Brain microvascular endothelial cell (primary cell): ENCODE measurements around the gene MTCH1.
A peak's percentile ranks its signal among the peaks of the same experiment; 100 is the strongest.

Source experiments
- DNase-seq: peaks from one replicate; pipeline ENCODE4 v3.0.0-alpha.2; 2020
- H3K27ac ChIP-seq: fragments of 250-450 bp; sonication (Bioruptor Pico); 2 replicates; pipeline ENCODE4 v1.5.1; 2020; ENCODE audit warnings: mild to moderate bottlenecking, moderate library complexity
- H3K27me3 ChIP-seq: fragments of 250-450 bp; sonication (Bioruptor Pico); replicated peaks from 2 replicates; pipeline ENCODE4 v1.5.1; 2020; ENCODE audit warnings: mild to moderate bottlenecking
- H3K36me3 ChIP-seq: fragments of 250-450 bp; sonication (Bioruptor Pico); replicated peaks from 2 replicates; pipeline ENCODE4 v1.5.1; 2020; ENCODE audit warnings: mild to moderate bottlenecking
- H3K4me3 ChIP-seq: 2 replicates; pipeline ENCODE4 v1.5.1; 2011; ENCODE audit warnings: low read depth, mild to moderate bottlenecking, control low read depth, low read length, moderate library complexity
- CTCF ChIP-seq: IDR thresholded peaks from 2 replicates; pipeline ENCODE4 v1.5.1; 2011; ENCODE audit warnings: low read depth, mild to moderate bottlenecking, moderate library complexity, low read length, control low read depth, inconsistent platforms; ENCODE audit errors: missing control alignments
- in situ Hi-C: cut with HindIII; loops from 2 replicates; pipeline ENCODE4 v1.10.0; 2017; ENCODE audit warnings: low sequenced_read_pairs, low pct_ligation_motif_present

MTCH1 gene

GRCh38 chr6:36926708-36927513 is 59.1 kb downstream of the MTCH1 start:
- Histone ChIP-seq H3K27me3 (no peaks in the 10 kb centered on the region), H3K36me3 (no peaks in the 10 kb centered on the region), H3K4me3 (no peak overlapping the region), H3K27ac (peak overlapping the region; percentile 43)
- in situ Hi-C loops = no loop called here
- DNase-seq = no peak
- TF ChIP-seq CTCF = no peak

- no peak overlapping the region for H3K4me3 ChIP-seq
- no peak overlapping the region for H3K27ac ChIP-seq
- in situ Hi-C loops = no loop called here
- H3K36me3 ChIP-seq = peaks cover 2% of the 10 kb centered on the region
- no peak for DNase-seq
- H3K27me3 ChIP-seq = no peaks in the 10 kb centered on the region
- no peak for TF ChIP-seq CTCF
Measured at GRCh38 chr6:36925809-36926208, 60.2 kb downstream of the MTCH1 start.

- no peak overlapping the region for H3K27ac ChIP-seq
- no peak for DNase-seq
- TF ChIP-seq CTCF = no peak
Measured at GRCh38 chr6:36924778-36925374, 61.1 kb downstream of the MTCH1 start.

DNA sequence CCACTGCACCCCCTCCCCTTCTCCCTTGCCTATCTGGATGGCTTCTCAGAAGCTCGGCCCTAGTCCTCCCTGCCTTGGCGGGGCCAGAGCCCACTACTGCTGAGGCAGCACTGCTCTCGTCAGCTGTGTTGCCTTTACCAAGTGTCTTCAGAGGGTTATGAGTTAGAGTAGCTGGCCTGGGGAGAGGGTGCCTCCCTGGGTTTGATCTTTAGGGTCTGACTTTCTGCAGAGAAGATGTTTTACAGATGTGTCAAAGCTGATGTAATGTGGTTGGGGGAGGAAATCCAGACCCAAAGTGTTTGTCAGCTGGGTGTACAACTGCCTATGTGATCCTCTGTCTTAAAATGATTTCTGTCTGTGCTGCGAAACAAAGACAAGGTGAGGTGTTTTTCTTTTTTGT is 61.9 kb downstream of the MTCH1 start:
- peaks cover 11% of the 10 kb centered on the region for H3K36me3 ChIP-seq
- no peak overlapping the region for H3K4me3 ChIP-seq

More at GRCh38 chr6:36924778-36925374, 61.1 kb downstream of the MTCH1 start:
- H3K36me3 ChIP-seq = peaks cover 6% of the 10 kb centered on the region
- in situ Hi-C loops = no loop called here
- H3K27me3 ChIP-seq = no peaks in the 10 kb centered on the region
- no peak overlapping the region for H3K4me3 ChIP-seq

DNA sequence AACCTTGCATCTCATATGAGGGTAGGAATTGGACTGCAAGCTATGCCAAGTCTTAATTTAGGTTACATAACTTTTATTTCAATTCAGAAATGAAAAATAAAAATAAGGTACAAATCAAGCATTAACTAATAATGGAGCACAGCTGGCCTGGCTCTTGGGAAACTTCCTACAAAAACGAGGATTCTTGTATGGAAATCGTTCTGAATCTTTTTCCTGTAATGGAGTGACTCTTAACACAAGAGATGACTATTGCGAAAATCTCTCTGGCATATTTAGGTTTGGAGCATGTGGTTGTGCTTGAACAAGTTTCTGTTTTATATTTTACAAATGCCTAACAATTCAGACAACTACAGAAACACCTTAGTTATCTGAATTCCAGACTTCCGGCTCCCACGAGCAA is 65.5 kb downstream of the MTCH1 start:
- in situ Hi-C loops = no loop called here
- peaks cover 23% of the 10 kb centered on the region for H3K36me3 ChIP-seq
- no peak overlapping the region for H3K4me3 ChIP-seq
- no peak for TF ChIP-seq CTCF
- no peak for DNase-seq
- no peaks in the 10 kb centered on the region for H3K27me3 ChIP-seq
- H3K27ac ChIP-seq = no peak overlapping the region

More for the DNA sequence above, 61.9 kb downstream of the MTCH1 start:
- Histone ChIP-seq H3K27ac (no peak overlapping the region), H3K27me3 (no peaks in the 10 kb centered on the region)
- in situ Hi-C loops = no loop called here
- TF ChIP-seq CTCF = no peak
- no peak for DNase-seq
